H1 (cell line): ENCODE measurements around the gene DEDD2. TPM values are rescaled to one million over a fixed set of nuclear protein-coding genes. Genes with fewer than 3 reads are reported as not detected.

Experiments
- CTCF ChIA-PET: fragments of 300-600 bp; sonication (Branson Sonifier 250); formaldehyde crosslinking; loops from one replicate; lab custom pipeline; 2021; ENCODE audit not compliant: partially characterized antibody; lab: Charles Lee
- POLR2A ChIA-PET: fragments of 300-600 bp; sonication (Branson Sonifier 250); formaldehyde crosslinking; loops from one replicate; lab custom pipeline; 2021; ENCODE audit warnings: inconsistent platforms; ENCODE audit not compliant: partially characterized antibody; lab: Charles Lee
- DNase-seq, 2 experiments: peaks; one replicate each; pipeline versions ENCODE4 v3.0.0 to v3.0.0-alpha.2; 2010 to 2022; ENCODE audit warnings: low spot score in 2 of 2, low read depth in 1 of 2, mixed read lengths in 1 of 2
- FAIRE-seq: peaks from 2 replicates; lab custom pipeline; 2011; peaks lifted over from hg19 to GRCh38; lab: Jason Lieb, UNC
- H2AFZ ChIP-seq: 2 replicates; pipeline ENCODE4 v1.8.1; 2012; ENCODE audit warnings: low read length, inconsistent platforms
- H2AK5ac ChIP-seq: 2 replicates; pipeline ENCODE4 v1.6.1; 2013; ENCODE audit warnings: low read depth, low read length
- H2BK120ac ChIP-seq: replicated peaks from 2 replicates; pipeline ENCODE3; 2013; ENCODE audit warnings: low read depth, low read length, inconsistent platforms
- H2BK12ac ChIP-seq: 2 replicates; pipeline ENCODE4 v1.6.1; 2013; ENCODE audit warnings: low read depth, low read length
- H2BK15ac ChIP-seq: 2 replicates; pipeline ENCODE4 v1.6.1; 2013; ENCODE audit warnings: low read length
- H2BK20ac ChIP-seq: 2 replicates; pipeline ENCODE4 v1.6.1; 2013; ENCODE audit warnings: low read length
- H2BK5ac ChIP-seq: 2 replicates; pipeline ENCODE4 v1.6.1; 2013; ENCODE audit warnings: low read depth, low read length
- H3K14ac ChIP-seq: 2 replicates; pipeline ENCODE4 v1.6.1; 2013; ENCODE audit warnings: inconsistent platforms; ENCODE audit not compliant: insufficient read length
- H3K18ac ChIP-seq: 2 replicates; pipeline ENCODE4 v1.6.1; 2013; ENCODE audit warnings: low read length; ENCODE audit errors: extremely low read depth
- H3K23ac ChIP-seq: 2 replicates; pipeline ENCODE4 v1.6.1; 2013; ENCODE audit warnings: inconsistent platforms; ENCODE audit not compliant: insufficient read length
- H3K23me2 ChIP-seq: 2 replicates; pipeline ENCODE4 v1.6.1; 2013; ENCODE audit warnings: low read depth, low read length
- H3K27ac ChIP-seq: 2 replicates; pipeline ENCODE4 v1.6.1; 2011; ENCODE audit warnings: low read depth, low read length, inconsistent platforms
- H3K27me3 ChIP-seq, 4 experiments: replicated peaks in 1 of 4; 1 replicate in 1 of 4; 2 replicates in 3 of 4; pipeline versions ENCODE4 v1.6.1 to v1.8.1; 2011 to 2013; ENCODE audit warnings: low read length in 3 of 4, mild to moderate bottlenecking in 3 of 4, inconsistent platforms in 2 of 4, mixed read lengths in 2 of 4, moderate library complexity in 1 of 4; ENCODE audit not compliant: control insufficient read depth in 3 of 4, insufficient read depth in 3 of 4; ENCODE audit errors: extremely low read depth in 1 of 4
- H3K36me3 ChIP-seq, 4 experiments: 2 replicates each; pipeline versions ENCODE4 v1.6.1 to v1.8.1; 2011 to 2013; ENCODE audit warnings: mild to moderate bottlenecking in 4 of 4, low read length in 3 of 4, moderate library complexity in 2 of 4, control low read depth in 1 of 4, inconsistent platforms in 1 of 4; ENCODE audit not compliant: insufficient read depth in 4 of 4, control insufficient read depth in 2 of 4
- H3K4ac ChIP-seq: replicated peaks from 2 replicates; pipeline ENCODE3; 2013; ENCODE audit warnings: low read length, low read depth, mixed read lengths, inconsistent platforms; ENCODE audit not compliant: insufficient read length
- H3K4me1 ChIP-seq, 4 experiments: replicated peaks in 1 of 4; 1 replicate in 1 of 4; 2 replicates in 3 of 4; pipeline versions ENCODE4 v1.6.1 to v1.8.1; 2011 to 2013; ENCODE audit warnings: low read length in 3 of 4, inconsistent platforms in 2 of 4, mixed read lengths in 1 of 4; ENCODE audit not compliant: insufficient read depth in 4 of 4, control insufficient read depth in 3 of 4
- H3K4me2 ChIP-seq, 2 experiments: 2 replicates each; pipeline versions ENCODE4 v1.6.1 to v1.8.1; 2011 to 2013; ENCODE audit warnings: low read depth in 2 of 2, low read length in 2 of 2, control low read depth in 1 of 2, inconsistent platforms in 1 of 2, mild to moderate bottlenecking in 1 of 2; ENCODE audit not compliant: insufficient read depth in 1 of 2
- H3K4me3 ChIP-seq, 4 experiments: fragments of 200-600, 300-600 bp in 1 of 4; sonication (generic), shearing (Covaris generic), sonication (Bioruptor Twin) in 1 of 4; 2 replicates each; pipeline versions ENCODE4 v1.5.1 to v1.8.1; 2011 to 2016; ENCODE audit warnings: low read length in 4 of 4, low read depth in 3 of 4, control low read depth in 2 of 4, inconsistent platforms in 2 of 4, mild to moderate bottlenecking in 2 of 4, mixed read lengths in 1 of 4, moderate library complexity in 1 of 4; ENCODE audit not compliant: insufficient read depth in 2 of 4; ENCODE audit errors: extremely low read depth in 1 of 4
- H3K56ac ChIP-seq: replicated peaks from 2 replicates; pipeline ENCODE3; 2013; ENCODE audit warnings: low read depth, mild to moderate bottlenecking, mixed read lengths, low read length, inconsistent platforms; ENCODE audit not compliant: insufficient read length
- H3K79me1 ChIP-seq: 2 replicates; pipeline ENCODE4 v1.6.1; 2013; ENCODE audit warnings: low read depth, low read length, control low read depth
- H3K79me2 ChIP-seq, 2 experiments: 2 replicates each; pipeline versions ENCODE4 v1.6.1 to v1.8.1; 2012 to 2013; ENCODE audit warnings: low read length in 2 of 2, mild to moderate bottlenecking in 2 of 2, inconsistent platforms in 1 of 2; ENCODE audit not compliant: insufficient read depth in 2 of 2, control insufficient read depth in 1 of 2
- H3K9ac ChIP-seq, 4 experiments: replicated peaks in 1 of 4; 1 replicate in 1 of 4; 2 replicates in 3 of 4; pipeline versions ENCODE4 v1.6.1 to v1.8.1; 2011 to 2013; ENCODE audit warnings: low read depth in 3 of 4, low read length in 3 of 4, control low read depth in 2 of 4, mild to moderate bottlenecking in 2 of 4, moderate library complexity in 2 of 4, inconsistent platforms in 1 of 4; ENCODE audit errors: extremely low read depth in 1 of 4
- H3K9me3 ChIP-seq, 2 experiments: 2 replicates each; pipeline versions ENCODE4 v1.6.1 to v1.8.1; 2012 to 2013; ENCODE audit warnings: mild to moderate bottlenecking in 2 of 2, moderate library complexity in 2 of 2, control low read depth in 1 of 2, inconsistent platforms in 1 of 2, low read depth in 1 of 2, low read length in 1 of 2, mixed read lengths in 1 of 2; ENCODE audit not compliant: insufficient read depth in 2 of 2
- H4K20me1 ChIP-seq, 2 experiments: replicated peaks in 1 of 2; 2 replicates each; pipeline versions ENCODE3 to v1.8.1; 2011 to 2013; ENCODE audit warnings: inconsistent platforms in 2 of 2, low read length in 2 of 2, mild to moderate bottlenecking in 1 of 2; ENCODE audit not compliant: insufficient read depth in 2 of 2, control insufficient read depth in 1 of 2
- H4K5ac ChIP-seq: 2 replicates; pipeline ENCODE4 v1.6.1; 2013; ENCODE audit warnings: low read length, low read depth, mixed read lengths, inconsistent platforms; ENCODE audit not compliant: insufficient read length
- H4K8ac ChIP-seq: 2 replicates; pipeline ENCODE4 v1.8.0; 2013; ENCODE audit warnings: mild to moderate bottlenecking, moderate library complexity, low read length, inconsistent platforms; ENCODE audit not compliant: insufficient read depth; ENCODE audit errors: extremely low read depth
- H4K91ac ChIP-seq: replicated peaks from 2 replicates; pipeline ENCODE3; 2013; ENCODE audit warnings: low read length, mixed read lengths, inconsistent platforms; ENCODE audit not compliant: insufficient read length
- NANOG ChIP-seq: IDR thresholded peaks from 2 replicates; pipeline ENCODE4 v1.6.1; 2011; ENCODE audit warnings: low read length, low read depth, mild to moderate bottlenecking, inconsistent platforms; ENCODE audit not compliant: insufficient read depth, poor library complexity, severe bottlenecking
- POLR2A ChIP-seq, 2 experiments: IDR thresholded peaks; 1 replicate in 1 of 2; 2 replicates in 1 of 2; pipeline ENCODE4 v1.6.1; 2011; ENCODE audit warnings: low read depth in 2 of 2, low read length in 2 of 2, mild to moderate bottlenecking in 2 of 2; ENCODE audit errors: control extremely low read depth in 1 of 2
- WGBS, 2 experiments: shearing (Covaris generic) in 1 of 2; methylation state at CpG; one replicate each; pipeline versions ENCODE4 v1.1.6 to v1.1.7; 2013 to 2015; ENCODE audit warnings: low lambda C conversion rate in 2 of 2, mixed read lengths in 2 of 2, inconsistent platforms in 1 of 2, low coverage in 1 of 2, missing lambda C conversion rate in 1 of 2; ENCODE audit not compliant: insufficient replicate concordance in 2 of 2, insufficient coverage in 1 of 2, insufficient read length in 1 of 2; ENCODE audit errors: extremely low coverage in 1 of 2, missing lambda C conversion rate in 1 of 2; 5-methylcytosine and 5-hydroxymethylcytosine counted together
- polyA plus RNA-seq, 7 experiments: library from polyadenylated mRNA; depleted of rRNA in 3 of 7; stranded (reverse) in 5 of 7; unstranded in 2 of 7; fragments of >200 nt in 5 of 7; fragments of 200-250 nt in 2 of 7; gene quantifications; 1 replicate in 5 of 7; 2 replicates in 1 of 7; 4 replicates in 1 of 7; pipeline versions ENCODE4 v1.2.1 to v1.2.3, GENCODE V29; 2011 to 2013; ENCODE audit warnings: missing spikeins in 2 of 7, mixed read lengths in 2 of 7
- total RNA-seq: library from RNA; stranded (reverse); fragmentation: NEBNext Ultra II Directional; extraction: Animal tissue kit (Norgen Biotek cat#: 25700); gene quantifications from 2 replicates; pipeline ENCODE4 v1.2.1, GENCODE V29; 2021
- TF ChIP-seq, protein P1 (sequence below): IDR thresholded peaks from 2 replicates; pipeline ENCODE4 v1.6.1; 2012; ENCODE audit warnings: low read length, inconsistent platforms
- TF ChIP-seq, protein P2 (sequence below): IDR thresholded peaks from 2 replicates; pipeline ENCODE4 v1.6.1; 2011; ENCODE audit warnings: low read depth, mild to moderate bottlenecking, low read length; ENCODE audit not compliant: insufficient read depth

The DEDD2 gene
- total and polyA plus RNA-seq, 2 of the 8 experiments (the other 6 are each of a cell fraction or from before 2014, with no cell fraction given), result 37.8 to 65.0 TPM

DNA sequence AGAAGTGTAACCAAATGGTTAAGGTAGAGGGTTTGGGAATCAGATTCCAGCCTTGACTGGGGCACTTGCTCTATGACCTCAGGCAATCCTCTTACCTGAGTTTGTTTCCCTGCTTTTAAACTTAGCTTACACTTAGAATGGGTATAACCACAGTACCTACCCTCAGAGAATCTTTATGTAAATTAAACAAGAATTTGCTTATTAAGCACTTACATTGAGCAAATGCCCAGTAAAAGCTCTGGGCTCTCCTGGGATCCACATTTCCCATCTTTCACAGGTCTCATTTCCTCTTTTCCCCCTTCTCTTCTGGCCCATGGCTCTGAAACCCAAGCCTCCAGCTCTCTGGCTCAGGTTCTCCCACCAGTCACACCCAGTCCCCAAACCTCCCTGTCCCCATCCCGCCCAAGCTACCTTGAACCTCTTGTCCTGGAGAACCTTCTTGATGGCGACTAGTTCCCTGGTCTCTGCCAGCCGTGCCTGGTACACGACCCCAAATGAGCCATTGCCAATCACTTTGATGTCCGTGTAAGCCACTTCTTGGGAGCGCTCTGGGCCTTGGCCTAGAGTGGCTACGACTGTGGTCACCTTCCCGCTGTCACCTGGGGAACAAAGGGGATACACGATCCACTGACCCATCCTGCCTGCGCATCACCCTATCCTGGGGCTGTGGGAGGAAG lies 22.2 kb upstream of the DEDD2 start:
- H3K56ac ChIP-seq, result no peak overlapping the region

More for the DNA sequence above, 22.2 kb upstream of the DEDD2 start:
- Histone ChIP-seq H2BK5ac (no peak overlapping the region), H2BK15ac (no peak overlapping the region), H4K8ac (no peak overlapping the region), H3K9ac (no peak overlapping the region), H2AK5ac (no peak overlapping the region), H3K79me1 (peaks cover 5% of the 10 kb centered on the region; the same call in 1 of the 2 replicates), H4K91ac (no peak overlapping the region), H3K9me3 (no peaks in the 10 kb centered on the region), H2BK120ac (no peak overlapping the region), H3K23me2 (peaks cover 7% of the 10 kb centered on the region), H3K36me3 (peaks cover 3 to 19% (median 15%) of the 10 kb centered on the region in 4 experiments; a peak in 6 of 8 replicates), H4K5ac (no peak overlapping the region), H3K4me3 (no peak overlapping the region), H2BK12ac (no peak overlapping the region), H3K27ac (no peak overlapping the region), H3K4me2 (no peak overlapping the region), H4K20me1 (peaks cover 6 to 9% of the 10 kb centered on the region in 2 experiments), H3K18ac (no peak overlapping the region), H3K4ac (no peak overlapping the region), H3K14ac (no peak overlapping the region), H2BK20ac (no peak overlapping the region), H2AFZ (no peak overlapping the region), H3K23ac (no peak overlapping the region), H3K27me3 (no peaks in the 10 kb centered on the region; a peak in 1 of 7 replicates), H3K79me2 (peaks cover 0 to 16% of the 10 kb centered on the region in 2 experiments; a peak in 2 of 4 replicates), H3K4me1 (peaks cover 0 to 3% (median under 1%) of the 10 kb centered on the region in 4 experiments; a peak in 4 of 7 replicates)
- POLR2A ChIA-PET, result interaction anchor here (1.1 to 5.0 kb wide), 8 partner anchors 9 to 122 kb away, joined by 3 to 23 read pairs (median 4); partner anchors contain the start of gene DEDD2
- FAIRE-seq (no peak), DNase-seq (no peak)
- 96% methylated on average over 10 of the region's 10 CpGs; no CpG with 5 or more reads in 1 of the 2 experiments for WGBS, 2 experiments
- CTCF ChIA-PET, result interaction anchor here (0.9 to 1.8 kb wide), 6 partner anchors 10 to 131 kb away, joined by 3 to 5 read pairs (median 4); partner anchors contain the start of gene PRR19
- TF ChIP-seq, protein P1, sequence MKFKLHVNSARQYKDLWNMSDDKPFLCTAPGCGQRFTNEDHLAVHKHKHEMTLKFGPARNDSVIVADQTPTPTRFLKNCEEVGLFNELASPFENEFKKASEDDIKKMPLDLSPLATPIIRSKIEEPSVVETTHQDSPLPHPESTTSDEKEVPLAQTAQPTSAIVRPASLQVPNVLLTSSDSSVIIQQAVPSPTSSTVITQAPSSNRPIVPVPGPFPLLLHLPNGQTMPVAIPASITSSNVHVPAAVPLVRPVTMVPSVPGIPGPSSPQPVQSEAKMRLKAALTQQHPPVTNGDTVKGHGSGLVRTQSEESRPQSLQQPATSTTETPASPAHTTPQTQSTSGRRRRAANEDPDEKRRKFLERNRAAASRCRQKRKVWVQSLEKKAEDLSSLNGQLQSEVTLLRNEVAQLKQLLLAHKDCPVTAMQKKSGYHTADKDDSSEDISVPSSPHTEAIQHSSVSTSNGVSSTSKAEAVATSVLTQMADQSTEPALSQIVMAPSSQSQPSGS, result no peak
- TF ChIP-seq NANOG (no peak), POLR2A (IDR thresholded peaks at IDR 0.05; ENCODE audit: control extremely low read depth in 1 of 2, low read depth in 2 of 2, low read length in 2 of 2) (no peak)
- TF ChIP-seq, protein P2, sequence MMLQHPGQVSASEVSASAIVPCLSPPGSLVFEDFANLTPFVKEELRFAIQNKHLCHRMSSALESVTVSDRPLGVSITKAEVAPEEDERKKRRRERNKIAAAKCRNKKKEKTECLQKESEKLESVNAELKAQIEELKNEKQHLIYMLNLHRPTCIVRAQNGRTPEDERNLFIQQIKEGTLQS, result no peak
- TF ChIP-seq, all 59 proteins: peak for 0
